GM10847 (cell line): ENCODE measurements around the gene HASPIN.

ENCODE experiments used
- POLR2A ChIP-seq: IDR thresholded peaks from 2 replicates; pipeline ENCODE4 v1.6.1; 2011; ENCODE audit not compliant: insufficient read length; ENCODE audit errors: extremely low read depth

Gene HASPIN

GRCh38 chr17:3754066-3754457 is 30.4 kb downstream of the HASPIN start:
- TF ChIP-seq POLR2A, result no peak

- peak; percentile 15 for TF ChIP-seq POLR2A
Observed at GRCh38 chr17:3754458-3755334, 31.0 kb downstream of the HASPIN start.

DNA sequence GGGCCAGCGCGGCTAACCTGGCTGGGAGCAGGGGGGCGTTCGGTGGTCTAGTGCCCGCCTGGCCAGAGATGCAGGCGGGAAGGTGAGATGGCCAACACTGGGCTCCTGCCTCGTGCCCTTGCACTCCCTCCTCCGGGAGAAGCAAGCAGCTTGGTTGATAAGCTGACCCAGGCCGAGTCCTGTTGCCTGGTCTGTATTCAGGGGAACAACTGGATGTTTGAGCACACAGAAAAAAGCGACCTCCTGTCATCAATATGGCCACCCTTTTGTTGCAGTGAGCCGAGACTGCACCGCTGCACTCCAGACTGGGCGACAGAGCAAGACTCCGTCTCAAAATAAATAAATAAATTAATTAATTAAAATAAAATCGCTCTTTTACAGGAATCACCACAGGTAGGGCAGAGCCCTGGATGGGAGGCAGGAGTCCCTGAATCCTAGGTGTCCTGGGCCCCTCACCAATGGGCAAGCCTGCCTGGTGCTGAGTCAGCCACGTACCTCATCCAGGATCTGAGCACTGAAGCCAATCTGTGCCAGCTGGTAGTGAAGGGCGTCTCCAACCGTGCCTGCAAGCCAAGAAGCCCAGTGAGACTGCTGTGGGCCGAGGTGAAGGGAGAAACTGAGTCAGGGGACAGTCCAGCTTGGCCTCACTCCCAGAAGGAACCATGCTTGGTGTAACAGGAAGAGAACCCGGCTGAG is 31.8 kb downstream of the HASPIN start:
- TF ChIP-seq POLR2A, result no peak

- TF ChIP-seq POLR2A, result no peak
Observed at GRCh38 chr17:3759597-3760216, 36.0 kb downstream of the HASPIN start.

DNA sequence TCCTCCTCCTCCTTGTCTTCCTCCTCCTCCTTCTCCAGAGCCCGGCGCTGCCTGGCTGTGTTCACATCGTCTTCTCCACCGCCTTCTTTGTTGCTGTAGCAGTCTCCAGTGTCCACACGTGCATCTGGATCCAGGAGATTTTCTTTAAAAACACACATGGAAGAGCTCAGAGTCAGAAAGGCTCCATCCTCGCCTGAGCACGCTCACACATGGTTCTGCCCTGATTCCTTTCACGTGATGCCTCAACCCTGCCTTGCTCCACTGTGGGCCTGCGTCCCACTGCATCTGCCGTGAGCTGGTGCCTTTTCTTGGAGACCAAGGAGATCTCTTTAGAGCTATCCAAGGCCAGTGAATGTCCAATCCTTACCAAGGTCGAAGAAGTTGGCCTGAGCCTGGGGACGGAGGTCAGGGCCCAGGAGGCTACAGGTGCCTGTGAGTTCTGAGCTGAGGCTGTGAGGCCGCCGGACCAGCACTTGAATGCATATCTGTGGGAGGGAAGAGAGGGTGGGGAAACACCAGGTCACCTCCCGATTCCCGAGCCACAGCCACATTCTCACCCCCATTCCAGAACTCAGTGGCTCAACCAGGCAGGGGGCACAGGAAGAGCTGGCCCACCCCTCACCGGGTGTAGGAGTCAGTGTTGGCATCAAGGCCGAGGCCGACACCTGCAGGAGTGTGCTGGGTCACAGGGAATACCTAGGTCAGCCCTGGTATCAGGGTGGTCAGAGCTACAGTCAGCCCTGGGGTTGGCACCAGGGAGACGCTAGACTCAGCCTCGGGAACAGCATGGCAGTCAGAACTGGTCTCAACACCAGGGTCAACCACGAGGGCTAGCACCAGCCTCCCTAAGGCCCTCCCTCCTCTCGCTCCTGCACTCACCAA is 37.6 kb downstream of the HASPIN start:
- no peak for TF ChIP-seq POLR2A

DNA sequence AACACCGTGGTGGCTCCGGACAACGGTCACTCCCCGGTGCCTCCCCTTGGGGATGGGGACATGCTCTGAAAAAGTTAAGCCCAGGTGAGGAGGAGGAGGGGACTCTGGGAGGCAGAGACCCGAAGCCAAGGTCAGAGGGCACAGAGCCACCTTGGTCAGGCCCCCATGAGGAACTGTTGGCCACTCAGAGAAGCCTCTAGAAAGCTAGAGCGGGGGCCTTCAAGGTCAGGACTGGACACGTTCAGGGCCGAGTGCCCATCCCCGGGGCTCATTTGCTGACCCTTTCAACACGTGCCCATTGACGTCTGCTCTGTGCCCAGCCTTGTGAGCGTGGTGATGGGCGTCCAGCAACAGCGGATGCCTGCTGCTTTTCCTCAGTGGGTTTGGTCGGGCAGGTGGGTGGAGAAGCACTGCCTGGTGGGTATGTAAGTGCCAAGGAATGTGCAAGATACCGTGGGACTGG is 38.2 kb downstream of the HASPIN start:
- no peak for TF ChIP-seq POLR2A

- no peak for TF ChIP-seq POLR2A
Observed at GRCh38 chr17:3762922-3763776, 39.4 kb downstream of the HASPIN start.

GRCh38 chr17:3763777-3764170 is 40.1 kb downstream of the HASPIN start:
- TF ChIP-seq POLR2A, result no peak

GRCh38 chr17:3765981-3766380 is 42.3 kb downstream of the HASPIN start:
- no peak for TF ChIP-seq POLR2A

GRCh38 chr17:3766779-3767178 is 43.1 kb downstream of the HASPIN start:
- no peak for TF ChIP-seq POLR2A

- TF ChIP-seq POLR2A, result no peak
Observed at GRCh38 chr17:3768341-3768740, 44.6 kb downstream of the HASPIN start.

- no peak for TF ChIP-seq POLR2A
Observed at GRCh38 chr17:3768769-3769168, 45.1 kb downstream of the HASPIN start.

GRCh38 chr17:3770466-3770865 is 46.8 kb downstream of the HASPIN start:
- TF ChIP-seq POLR2A, result no peak

DNA sequence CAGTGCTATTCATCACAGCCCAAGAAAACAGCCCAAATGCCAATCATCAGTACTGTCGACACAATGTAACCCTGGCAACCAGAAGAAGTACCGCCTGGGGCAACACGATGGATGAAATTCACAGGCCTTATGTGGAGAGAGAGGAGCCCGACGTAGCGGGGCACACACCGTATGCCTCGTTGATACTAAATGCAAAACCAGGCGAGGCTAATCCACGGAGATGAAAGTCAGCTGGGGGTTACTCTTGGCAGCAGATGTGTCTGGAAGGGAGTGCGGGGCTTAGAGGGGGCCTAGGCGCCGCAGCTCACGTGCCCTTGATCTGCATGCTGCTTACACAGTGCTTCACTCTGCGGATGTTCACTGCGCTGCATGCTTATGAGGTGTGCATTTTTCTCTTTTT is 47.4 kb downstream of the HASPIN start:
- no peak for TF ChIP-seq POLR2A
